C4-2B (cell line): ENCODE data around the gene ZCCHC3.

Source experiments
- CTCF ChIP-seq: fragments of 450-650 bp; conservative IDR thresholded peaks from 2 replicates; pipeline ENCODE4 v1.5.1; 2017; ENCODE audit warnings: mild to moderate bottlenecking
- ZFX ChIP-seq: fragments of 450-650 bp; IDR thresholded peaks from 2 replicates; pipeline ENCODE4 v1.6.1; 2017

GRCh38 chr20:284172-284571 is 13.2 kb upstream of the ZCCHC3 start:
- TF ChIP-seq CTCF (no peak), ZFX (no peak)
